HG02943 (cell line): ENCODE data around the gene MLEC.

ENCODE experiments used
- ATAC-seq: cut with Tn5 transposase; IDR thresholded peaks from one replicate; pipeline ENCODE4 v1.9.1; 2021; ENCODE audit warnings: mild to moderate bottlenecking, low read depth, moderate library complexity; ENCODE audit not compliant: unreplicated experiment

Gene MLEC

DNA sequence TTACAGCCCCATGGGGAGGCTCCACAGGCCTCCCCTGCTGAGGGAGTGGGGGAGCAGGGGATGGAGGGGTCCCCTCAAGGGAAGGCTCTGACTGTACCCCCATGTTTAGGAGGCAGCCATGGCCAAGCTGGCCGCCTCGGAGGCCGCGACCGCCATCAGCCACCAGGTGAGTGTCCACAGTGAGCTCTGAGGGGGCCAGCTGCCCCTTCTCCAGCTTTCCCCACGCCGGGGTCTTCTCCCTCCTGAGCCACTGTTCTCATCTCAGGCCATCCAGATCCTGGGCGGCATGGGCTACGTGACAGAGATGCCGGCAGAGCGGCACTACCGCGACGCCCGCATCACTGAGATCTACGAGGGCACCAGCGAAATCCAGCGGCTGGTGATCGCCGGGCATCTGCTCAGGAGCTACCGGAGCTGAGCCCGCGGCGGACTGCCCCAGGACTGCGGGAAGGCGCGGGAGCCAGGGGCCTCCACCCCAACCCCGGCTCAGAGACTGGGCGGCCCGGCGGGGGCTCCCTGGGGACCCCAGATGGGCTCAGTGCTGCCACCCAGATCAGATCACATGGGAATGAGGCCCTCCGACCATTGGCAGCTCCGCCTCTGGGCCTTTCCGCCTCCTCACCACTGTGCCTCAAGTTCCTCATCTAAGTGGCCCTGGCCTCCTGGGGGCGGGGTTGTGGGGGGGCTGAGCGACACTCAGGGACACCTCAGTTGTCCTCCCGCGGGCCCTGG lies 52.2 kb downstream of the MLEC start:
- ATAC-seq: no peak

DNA sequence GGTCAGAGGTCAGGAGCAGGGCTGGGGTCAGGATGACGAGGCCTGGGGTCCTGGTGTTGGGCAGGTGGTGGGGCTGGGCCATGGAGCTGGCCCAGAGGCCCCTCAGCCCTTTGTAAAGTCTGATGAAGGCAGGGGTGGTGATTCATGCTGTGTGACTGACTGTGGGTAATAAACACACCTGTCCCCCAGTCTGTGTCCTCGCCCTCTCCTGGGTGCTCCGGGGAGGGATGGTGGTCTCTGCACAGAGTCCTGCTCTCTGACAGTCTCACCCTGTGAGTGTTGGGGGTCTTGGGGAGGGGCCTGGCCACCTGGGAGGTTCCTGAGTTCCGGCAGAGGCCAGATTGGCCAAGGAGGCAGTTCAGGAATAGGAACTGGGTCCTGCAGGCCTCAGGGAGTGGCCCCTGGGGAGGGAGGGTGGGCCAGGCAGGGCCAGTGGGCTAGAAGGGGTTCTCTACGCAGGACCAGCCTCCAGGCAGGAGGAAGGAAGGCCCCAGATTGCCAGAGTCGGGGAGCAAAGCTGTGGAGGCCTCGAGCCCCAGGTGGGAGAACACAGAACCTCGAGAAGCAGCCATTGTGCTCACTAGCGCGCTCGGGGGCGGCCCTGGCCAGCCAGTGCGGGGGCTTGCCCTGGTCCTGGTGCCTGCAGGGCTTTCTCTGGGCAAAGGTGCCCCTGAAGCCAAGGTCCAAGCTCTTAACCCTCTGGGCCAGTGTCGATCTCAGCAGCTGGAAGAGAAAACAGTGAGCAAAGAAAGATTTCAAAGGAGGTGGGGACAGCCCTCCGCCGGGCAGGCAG lies 53.1 kb downstream of the MLEC start:
- ATAC-seq: no peak

DNA sequence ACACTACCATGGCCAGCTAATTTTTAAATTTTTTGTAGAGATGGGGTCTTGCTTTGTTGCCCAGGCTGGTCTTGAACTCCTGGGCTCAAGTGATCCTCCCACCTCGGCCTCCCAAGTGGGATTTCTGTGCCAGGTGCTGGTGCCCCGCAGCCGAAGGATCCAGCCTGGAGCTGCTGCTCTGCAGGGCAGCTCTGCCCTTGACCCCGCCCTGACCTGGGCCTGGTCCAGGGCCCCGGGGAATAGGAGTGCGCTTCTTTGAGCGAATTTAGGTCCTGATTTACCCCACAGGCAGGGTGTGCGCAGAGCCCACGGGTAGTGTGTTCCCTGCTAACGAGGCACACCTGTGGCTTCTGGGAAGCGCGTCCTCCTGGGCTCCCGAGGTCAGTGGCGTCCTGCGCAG lies 53.9 kb downstream of the MLEC start:
- no peak for ATAC-seq

DNA sequence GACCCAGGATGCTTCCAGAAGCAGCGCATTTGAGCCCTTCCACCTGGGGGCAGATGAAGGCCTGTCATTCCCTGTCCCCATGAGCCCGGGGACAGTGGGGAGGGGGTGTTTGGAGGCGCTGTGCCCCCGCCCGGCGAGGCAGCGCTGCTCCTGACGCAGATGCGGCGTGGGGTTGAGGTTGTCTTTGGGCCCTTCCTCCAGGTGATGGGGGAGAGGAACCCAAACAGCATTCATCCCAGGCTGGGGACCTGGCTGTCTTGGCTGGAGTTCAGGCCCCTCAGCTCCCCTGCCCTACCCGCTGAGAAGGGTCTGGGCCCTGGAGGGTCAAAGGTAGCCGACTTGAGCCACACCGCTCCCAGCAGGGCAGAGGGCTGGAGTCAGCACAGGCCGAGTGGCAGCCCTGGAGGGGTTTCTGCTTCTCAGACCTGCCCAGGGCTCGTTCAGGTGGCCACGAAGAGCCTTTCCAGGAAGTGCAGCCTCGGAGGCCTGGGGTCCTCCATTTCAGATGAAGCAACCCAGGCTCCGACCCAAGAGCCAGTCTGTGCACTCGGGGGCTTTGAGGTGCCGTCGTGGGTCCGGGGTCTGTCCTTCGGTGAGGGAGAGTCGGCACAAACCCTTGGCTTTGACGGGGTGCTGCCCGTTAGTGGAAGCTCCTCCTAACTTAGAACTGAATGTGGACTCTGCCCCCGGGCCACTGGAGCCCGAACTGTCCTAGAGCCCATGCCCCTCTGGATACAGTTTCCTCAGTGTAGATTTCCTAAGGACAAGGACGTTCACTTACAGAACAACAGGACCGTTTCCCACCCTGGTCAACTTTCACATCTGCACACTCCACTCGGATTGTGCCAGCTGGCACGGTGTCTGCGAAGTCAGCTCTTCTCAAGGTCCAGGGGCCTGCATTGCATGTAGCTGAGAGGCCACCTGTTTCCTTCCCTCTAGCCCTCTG lies 54.8 kb downstream of the MLEC start:
- no peak for ATAC-seq

DNA sequence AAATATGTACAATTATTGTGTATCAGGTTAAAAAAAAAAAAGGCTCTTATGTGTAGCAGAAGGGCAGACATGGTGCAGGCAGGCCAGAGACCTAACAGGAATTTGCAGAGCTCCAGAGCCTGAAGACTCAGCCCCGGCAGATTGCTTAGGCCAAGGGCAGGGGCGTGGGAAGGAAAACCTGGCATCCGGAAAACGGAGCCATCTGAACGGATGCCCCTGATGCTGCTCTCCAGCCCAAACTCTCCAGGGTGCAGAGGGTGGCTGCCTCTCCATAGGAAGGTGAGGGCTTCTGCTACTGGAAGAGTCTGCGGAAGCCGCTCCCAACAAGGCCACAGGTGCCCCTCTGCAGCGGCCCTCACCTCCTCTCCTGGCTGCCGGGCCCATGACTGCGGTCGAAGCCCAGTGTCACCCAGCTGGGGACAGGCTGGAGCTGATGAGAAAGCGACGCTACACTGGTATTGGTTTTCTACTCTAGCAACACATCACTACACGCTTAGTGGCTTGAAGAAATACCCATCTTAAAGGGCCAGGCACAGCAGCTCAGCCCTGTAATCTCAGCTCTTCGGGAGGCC lies 58.1 kb downstream of the MLEC start:
- no peak for ATAC-seq

DNA sequence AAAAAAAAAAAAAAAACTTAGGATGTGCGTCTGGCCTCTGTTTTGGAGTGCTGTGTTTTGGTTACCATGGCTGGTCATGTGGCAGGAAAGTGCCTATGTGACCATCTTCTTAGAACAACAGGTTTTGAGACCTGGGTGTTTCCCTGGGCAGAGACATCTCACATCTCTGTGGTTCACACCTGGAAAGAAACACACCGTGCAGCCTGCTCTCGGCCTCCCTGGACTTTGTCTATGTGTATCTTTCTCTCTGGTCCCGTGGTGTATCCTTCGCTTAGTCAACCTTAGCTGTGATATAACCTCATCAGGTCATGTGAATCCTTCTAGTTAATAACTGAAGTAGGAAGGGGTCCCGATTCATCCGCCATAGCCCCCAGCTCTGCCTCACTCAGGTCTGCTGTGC lies 61.3 kb downstream of the MLEC start:
- no peak for ATAC-seq

DNA sequence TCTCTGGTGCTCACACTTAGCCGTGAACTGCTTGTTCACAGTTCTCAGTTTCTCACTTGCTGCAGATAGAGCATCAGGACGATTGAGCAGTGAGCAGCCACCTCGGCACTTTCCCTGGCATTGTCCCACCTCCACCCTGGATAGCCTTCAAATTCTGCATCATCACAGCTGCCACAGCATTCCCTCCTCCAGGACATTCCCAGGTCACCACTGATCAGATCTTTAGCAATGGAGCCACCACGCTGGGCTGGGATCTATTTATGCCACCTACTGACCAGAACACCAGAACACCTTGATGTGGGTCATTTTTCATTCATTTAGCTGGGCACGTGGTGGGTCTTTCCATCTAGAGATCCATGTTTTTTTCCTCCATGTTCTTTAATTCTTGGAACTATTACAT lies 62.3 kb downstream of the MLEC start:
- ATAC-seq: no peak

DNA sequence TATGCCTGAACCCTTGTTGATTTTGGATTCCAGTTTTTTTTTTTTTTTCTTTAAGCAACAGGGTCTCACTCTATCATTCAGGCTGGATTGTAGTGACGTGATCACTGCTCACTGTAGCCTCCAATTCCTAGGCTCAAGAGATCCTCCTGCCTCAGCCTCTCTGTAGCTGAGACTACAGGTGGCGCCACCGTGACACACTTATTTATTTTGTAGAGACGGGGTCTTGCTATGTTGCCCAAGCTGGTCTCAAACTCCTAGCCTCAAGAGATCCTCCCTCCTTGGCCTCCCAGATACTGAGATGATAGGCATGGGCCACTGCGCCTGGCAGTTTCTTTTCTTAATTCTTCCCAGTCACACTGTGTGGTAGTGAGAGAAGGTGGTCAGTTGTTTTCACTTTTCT lies 63.9 kb downstream of the MLEC start:
- no peak for ATAC-seq

DNA sequence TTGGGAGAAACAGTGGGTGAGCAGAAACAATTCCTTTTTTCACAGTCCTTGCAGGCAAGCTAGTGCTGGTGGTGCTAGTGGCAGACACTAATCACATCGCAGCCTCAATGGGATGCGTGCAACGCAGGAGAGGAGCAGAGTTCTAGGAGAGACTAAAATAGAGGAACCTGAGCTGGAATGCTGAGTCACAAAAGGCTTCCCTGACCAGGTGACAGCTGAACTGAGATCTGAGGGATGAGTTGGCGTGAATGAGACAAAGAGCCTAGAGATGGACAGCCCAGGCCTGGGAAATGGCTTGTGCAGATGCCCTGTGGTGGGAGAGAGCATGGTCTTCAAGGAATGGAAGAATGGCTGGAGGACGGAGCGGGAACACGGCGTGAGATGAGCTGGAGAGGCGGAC lies 64.4 kb downstream of the MLEC start:
- ATAC-seq: no peak
